Subcutaneous abdominal adipose tissue (tissue), 5 donors: ENCODE data around the gene KRTAP19-5.
"Not testable (repeated sequence)": the region's sequence is repeated elsewhere in the genome, so short reads cannot be mapped to it uniquely, and the experiment has no call there.

Experiments used
- H3K27ac ChIP-seq: one replicate; pipeline ENCODE4 v1.7.0; 2013; ENCODE audit warnings: low read depth, mild to moderate bottlenecking, inconsistent platforms, low read length, moderate library complexity
- H3K27me3 ChIP-seq, 5 donors: one replicate each; pipeline ENCODE4 v1.7.0; 2013; ENCODE audit warnings: low read length in 5 of 5, inconsistent platforms in 1 of 5; ENCODE audit not compliant: control insufficient read depth in 5 of 5, insufficient read depth in 4 of 5
- H3K36me3 ChIP-seq, 5 donors: one replicate each; pipeline ENCODE4 v1.7.0; 2013; ENCODE audit warnings: low read length in 5 of 5; ENCODE audit not compliant: control insufficient read depth in 5 of 5, insufficient read depth in 5 of 5
- H3K4me1 ChIP-seq, 5 donors: one replicate each; pipeline ENCODE4 v1.7.0; 2013; ENCODE audit warnings: low read length in 5 of 5, mild to moderate bottlenecking in 3 of 5, moderate library complexity in 1 of 5; ENCODE audit not compliant: control insufficient read depth in 5 of 5, insufficient read depth in 5 of 5
- H3K4me3 ChIP-seq, 5 donors: one replicate each; pipeline ENCODE4 v1.7.0; 2013; ENCODE audit warnings: low read length in 5 of 5, low read depth in 1 of 5
- H3K9ac ChIP-seq, 5 donors: one replicate each; pipeline ENCODE4 v1.7.0; 2013; ENCODE audit warnings: low read length in 5 of 5, mild to moderate bottlenecking in 4 of 5, moderate library complexity in 3 of 5
- H3K9me3 ChIP-seq, 5 donors: one replicate each; pipeline ENCODE4 v1.7.0; 2013; ENCODE audit warnings: low read length in 5 of 5; ENCODE audit not compliant: control insufficient read depth in 5 of 5
- donor health status: healthy.
- donor health status: healthy.
- donor health status: healthy.
- donor health status: healthy.
- donor health status: healthy.

The KRTAP19-5 gene

DNA sequence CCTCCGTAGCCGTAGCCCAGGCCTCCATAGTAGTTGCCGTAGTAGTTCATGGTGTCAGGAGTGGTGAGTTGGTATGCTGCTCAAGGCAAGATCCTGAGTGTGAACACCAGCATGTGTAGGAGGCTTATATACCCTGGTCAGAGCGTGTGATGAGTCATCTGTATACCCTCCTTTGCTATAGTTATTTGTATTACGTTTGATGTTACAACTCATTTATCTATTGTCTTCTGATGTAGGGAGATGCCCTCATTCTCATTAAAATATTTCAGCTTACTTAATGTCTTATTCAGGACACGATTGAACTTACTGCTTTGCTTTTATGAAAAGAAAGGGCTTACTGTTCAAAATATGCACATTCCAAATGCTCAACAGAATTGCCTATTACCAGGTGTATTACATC lies at the start of gene KRTAP19-5:
Gene KRTAP19-5 (minus strand): TSS at position 101 of the 400 bp plus-strand sequence. CDS start 51 bp downstream, at position 50.
- Histone ChIP-seq H3K27ac (no peak within 1 kb of the TSS), H3K4me3 (no peak within 1 kb of the TSS), H3K4me1 (no peaks in the 10 kb centered on the region), H3K9me3 (no peaks in the 10 kb centered on the region), H3K9ac (no peak within 1 kb of the TSS), H3K36me3 (no peaks in the 10 kb centered on the region), H3K27me3 (no peaks in the 10 kb centered on the region)

DNA sequence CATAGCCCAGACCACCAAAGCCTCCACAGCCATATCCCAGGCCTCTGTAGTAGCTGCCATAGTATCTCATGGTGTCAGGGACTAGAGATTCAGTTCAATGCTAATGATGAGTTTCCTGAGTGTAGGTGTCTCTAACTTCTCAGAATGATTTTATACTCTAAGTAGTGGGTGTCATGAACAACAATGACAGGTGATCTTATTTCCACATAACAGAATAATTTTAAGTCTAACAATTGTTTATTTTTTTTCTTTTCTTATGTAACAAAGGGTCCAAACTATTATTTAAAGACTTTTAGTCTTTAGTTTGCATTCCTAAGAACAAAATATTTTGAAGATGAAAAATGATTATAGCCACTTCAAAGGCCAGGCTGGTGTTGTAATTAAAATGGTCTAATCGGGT lies 39.8 kb upstream of the KRTAP19-5 start, which contains the start of gene KRTAP19-6:
Gene KRTAP19-6 (minus strand): TSS at position 101 of the 400 bp plus-strand sequence. CDS start 31 bp downstream, at position 70.
- Histone ChIP-seq H3K27me3 (no peaks in the 10 kb centered on the region), H3K27ac (no peak within 1 kb of the TSS), H3K9ac (no peak within 1 kb of the TSS), H3K4me1 (no peaks in the 10 kb centered on the region), H3K36me3 (no peaks in the 10 kb centered on the region), H3K4me3 (no peak within 1 kb of the TSS), H3K9me3 (no peaks in the 10 kb centered on the region)

DNA sequence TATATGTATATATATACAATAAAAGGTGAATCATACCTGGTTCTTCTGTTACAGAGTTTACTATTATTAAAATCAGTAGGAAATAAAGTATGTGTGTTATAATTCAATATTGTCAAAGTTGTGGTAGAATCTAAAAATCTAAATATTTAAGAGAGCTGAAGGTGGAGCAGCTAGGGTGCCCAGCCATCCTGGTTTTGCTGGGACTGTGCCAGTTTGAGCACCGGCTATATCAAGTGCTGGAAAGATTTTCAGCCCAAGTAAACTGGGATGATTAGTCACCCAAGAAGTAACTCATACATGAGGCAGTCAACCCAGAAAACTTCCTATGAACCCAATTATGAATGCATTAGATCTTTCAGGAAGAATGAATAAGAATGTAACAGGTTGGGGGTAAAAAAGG lies 16.9 kb upstream of the KRTAP19-5 start:
- Histone ChIP-seq H3K9me3 (peaks cover 0 to 4% (median 0%) of the 10 kb centered on the region in 5 donors), H3K27ac (no peak overlapping the region), H3K4me1 (no peaks in the 10 kb centered on the region), H3K36me3 (no peaks in the 10 kb centered on the region), H3K4me3 (no peak overlapping the region), H3K27me3 (no peaks in the 10 kb centered on the region), H3K9ac (no peak overlapping the region)

DNA sequence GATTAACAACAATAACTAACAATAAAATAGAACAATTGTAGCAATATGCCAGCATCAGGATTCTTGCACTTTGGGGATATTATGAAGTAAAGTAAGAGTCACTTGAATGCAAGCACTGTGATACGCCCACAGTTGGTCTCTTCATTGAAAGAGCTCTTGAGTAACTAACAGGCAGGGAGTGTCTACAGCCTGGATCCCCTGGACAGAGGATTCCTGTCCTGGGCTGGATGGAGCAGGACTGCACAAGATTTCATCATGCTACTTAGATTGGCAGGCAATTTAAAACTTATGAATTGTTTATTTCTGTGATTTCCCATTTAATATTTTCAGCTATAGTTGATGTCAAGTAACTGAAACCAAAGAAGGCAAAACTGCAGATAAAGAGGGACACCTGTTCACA lies 13.7 kb upstream of the KRTAP19-5 start:
- H3K9ac ChIP-seq, result no peak overlapping the region
- no peaks in the 10 kb centered on the region for H3K27me3 ChIP-seq
- H3K36me3 ChIP-seq, result no peaks in the 10 kb centered on the region
- no peak overlapping the region for H3K27ac ChIP-seq
- no peak overlapping the region for H3K4me3 ChIP-seq
- H3K4me1 ChIP-seq, result no peaks in the 10 kb centered on the region
- no peaks in the 10 kb centered on the region for H3K9me3 ChIP-seq

DNA sequence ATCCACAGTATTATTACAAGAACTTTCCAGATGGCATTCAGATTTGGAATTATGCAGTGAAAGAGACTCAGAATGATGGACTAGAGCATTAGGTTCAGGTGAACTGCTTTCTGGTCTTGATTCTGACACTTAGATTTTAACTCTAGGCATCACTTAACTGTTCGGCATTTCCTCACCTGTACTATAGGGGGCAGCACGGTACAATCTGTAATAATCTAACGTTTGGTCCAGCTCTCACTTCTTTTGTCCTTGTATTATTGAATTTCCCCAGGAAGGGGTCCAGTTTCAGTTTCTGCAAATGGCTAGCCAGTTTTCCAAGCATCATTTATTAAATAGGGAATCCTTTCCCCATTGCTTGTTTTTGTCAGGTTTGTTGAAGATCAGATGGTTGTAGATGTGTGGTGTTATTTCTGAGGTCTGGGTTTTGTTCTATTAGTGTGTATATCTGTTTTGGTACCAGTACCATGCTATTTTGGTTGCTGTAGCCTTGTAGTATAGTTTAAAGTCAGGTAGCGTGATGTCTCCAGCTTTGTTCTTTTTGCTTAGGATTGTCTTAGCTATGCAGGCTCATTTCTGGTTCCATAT lies 3.8 kb upstream of the KRTAP19-5 start:
- H3K9ac ChIP-seq, H3K4me3 ChIP-seq, H3K4me1 ChIP-seq, H3K36me3 ChIP-seq, H3K27ac ChIP-seq, H3K27me3 ChIP-seq, H3K9me3 ChIP-seq: not testable (repeated sequence)

DNA sequence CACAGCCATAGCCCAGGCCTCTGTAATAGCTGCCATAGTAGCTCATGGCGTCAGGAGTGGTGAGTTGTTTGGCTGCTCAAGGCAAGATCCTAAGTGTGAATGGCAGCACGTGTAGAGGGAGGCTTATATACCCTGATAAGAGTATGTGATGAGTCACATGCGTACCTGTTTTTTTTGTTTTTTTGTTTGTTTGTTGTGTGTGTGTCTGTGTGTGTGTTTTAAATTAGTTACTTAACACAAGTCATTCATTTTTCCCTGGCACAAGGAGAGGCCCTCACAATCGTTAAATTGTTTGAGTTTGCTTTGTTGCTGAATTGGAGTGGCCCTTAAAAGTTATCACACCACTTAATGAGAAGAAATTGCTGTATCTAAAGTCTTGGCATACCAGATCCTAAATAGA lies 4.9 kb downstream of the KRTAP19-5 start, which contains the start of gene KRTAP19-4:
Gene KRTAP19-4 (minus strand): TSS at position 101 of the 400 bp plus-strand sequence. CDS start 55 bp downstream, at position 46.
- H3K4me3 ChIP-seq, result no peak within 1 kb of the TSS

DNA sequence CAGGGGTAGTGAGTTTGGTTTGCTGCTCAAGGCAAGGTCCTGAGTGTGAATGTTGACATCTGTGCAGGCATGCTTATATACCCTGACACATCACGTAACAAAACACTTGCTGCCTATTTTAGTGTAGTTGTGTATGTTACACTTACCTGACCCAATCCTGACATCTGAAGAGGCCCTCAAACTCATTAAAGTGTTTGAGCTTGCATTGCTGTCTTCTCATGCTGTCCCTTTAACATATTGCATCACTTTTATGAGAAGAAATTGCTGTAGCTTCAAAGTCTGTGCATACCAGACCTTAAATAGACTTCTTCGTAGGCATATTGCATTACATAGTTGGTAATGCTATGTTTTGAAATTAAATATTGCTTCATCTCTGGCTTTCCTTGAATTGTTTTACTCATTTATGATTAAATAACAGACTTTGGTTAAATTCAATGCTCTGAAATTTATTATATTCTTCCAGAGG lies 9.9 kb downstream of the KRTAP19-5 start, which contains the start of gene KRTAP19-3:
Gene KRTAP19-3 (minus strand): TSS at position 51 of the 466 bp plus-strand sequence. CDS start 56 bp downstream, outside the sequence.
- Histone ChIP-seq H3K27ac (no peak within 1 kb of the TSS), H3K36me3 (no peaks in the 10 kb centered on the region), H3K27me3 (no peaks in the 10 kb centered on the region), H3K9me3 (peaks cover 0 to under 1% (median 0%) of the 10 kb centered on the region in 5 donors), H3K4me3 (no peak within 1 kb of the TSS), H3K4me1 (peaks cover 0 to 6% (median 0%) of the 10 kb centered on the region in 5 donors), H3K9ac (no peak within 1 kb of the TSS)

More for the DNA sequence above, 4.9 kb downstream of the KRTAP19-5 start, which contains the start of gene KRTAP19-4:
- Histone ChIP-seq H3K4me1 (peaks cover 0 to under 1% (median 0%) of the 10 kb centered on the region in 5 donors), H3K36me3 (no peaks in the 10 kb centered on the region), H3K27me3 (no peaks in the 10 kb centered on the region), H3K9ac (no peak within 1 kb of the TSS), H3K9me3 (no peaks in the 10 kb centered on the region), H3K27ac (no peak within 1 kb of the TSS)

DNA sequence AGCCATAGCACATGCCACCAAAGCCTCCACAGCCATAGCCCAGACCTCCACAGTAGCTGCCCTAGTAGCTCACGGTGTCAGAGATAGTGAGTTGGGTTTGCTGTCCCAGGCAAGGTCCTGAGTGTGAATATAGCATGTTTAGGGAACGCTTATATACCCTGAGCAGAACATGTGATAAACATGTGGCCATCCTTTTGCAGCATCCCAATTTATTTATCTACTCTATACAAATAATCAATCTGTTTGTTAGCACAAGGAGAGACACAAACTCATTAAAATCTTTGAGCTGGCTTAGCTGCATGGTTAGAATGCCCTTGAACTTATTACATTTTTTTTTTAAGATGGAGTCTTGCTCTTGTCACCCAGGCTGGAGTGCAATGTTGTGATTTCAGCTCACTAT lies 14.6 kb downstream of the KRTAP19-5 start, which contains the start of gene KRTAP19-2:
Gene KRTAP19-2 (minus strand): TSS at position 101 of the 400 bp plus-strand sequence. CDS start 88 bp downstream, at position 13.
- Histone ChIP-seq H3K9me3 (peaks cover 0 to 4% (median 0%) of the 10 kb centered on the region in 5 donors), H3K4me1 (peaks cover 0 to 6% (median 0%) of the 10 kb centered on the region in 5 donors), H3K36me3 (no peaks in the 10 kb centered on the region), H3K9ac (no peak within 1 kb of the TSS), H3K4me3 (no peak within 1 kb of the TSS), H3K27me3 (no peaks in the 10 kb centered on the region), H3K27ac (no peak within 1 kb of the TSS)

DNA sequence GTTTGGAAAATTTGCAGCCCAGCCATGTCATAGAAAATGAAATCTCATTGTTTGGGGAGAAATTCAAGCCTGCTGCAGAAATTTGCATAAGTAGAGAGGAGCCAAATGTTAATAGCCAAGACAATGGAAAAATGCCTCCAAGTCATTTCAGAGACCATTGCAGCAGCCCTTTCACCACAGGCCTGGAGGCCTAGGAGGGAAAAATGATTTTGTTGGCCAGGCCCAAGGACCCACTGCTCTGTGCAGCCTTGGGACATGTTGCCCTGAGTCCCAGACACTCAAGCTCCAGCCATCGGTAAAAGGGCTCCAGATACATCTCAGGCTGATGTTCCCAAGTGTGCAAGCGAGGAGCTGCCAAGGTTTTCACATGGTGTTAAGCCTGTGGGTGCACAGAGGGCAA lies 15.8 kb downstream of the KRTAP19-5 start:
- H3K27me3 ChIP-seq, result no peaks in the 10 kb centered on the region
- no peaks in the 10 kb centered on the region for H3K36me3 ChIP-seq
- no peak overlapping the region for H3K9ac ChIP-seq
- no peak overlapping the region for H3K4me3 ChIP-seq
- H3K27ac ChIP-seq, result no peak overlapping the region
- peaks cover 0 to 4% (median 0%) of the 10 kb centered on the region in 5 donors for H3K9me3 ChIP-seq
- H3K4me1 ChIP-seq, result no peaks in the 10 kb centered on the region

DNA sequence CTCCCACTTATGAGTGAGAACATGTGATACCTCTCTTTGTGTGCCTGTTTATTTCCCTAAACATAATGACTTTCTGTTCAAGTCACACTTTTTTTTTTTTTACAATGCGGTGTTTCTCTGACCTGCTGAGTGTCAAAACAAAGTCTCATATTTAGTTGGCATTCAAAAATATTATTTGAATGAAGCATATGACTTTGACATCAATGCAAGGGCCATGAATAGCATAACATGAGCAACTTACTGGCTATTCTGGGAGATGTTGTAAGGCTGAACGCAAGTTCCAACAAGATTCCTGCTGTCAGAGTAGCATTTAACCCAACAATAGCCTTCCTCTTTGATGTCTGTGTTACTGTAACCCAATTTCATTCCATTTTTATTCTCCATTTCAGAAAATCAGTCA lies 19.8 kb downstream of the KRTAP19-5 start:
- H3K27ac ChIP-seq, result no peak overlapping the region
- H3K4me3 ChIP-seq, result no peak overlapping the region
- peaks cover 0 to 4% (median 0%) of the 10 kb centered on the region in 5 donors for H3K9me3 ChIP-seq
- no peaks in the 10 kb centered on the region for H3K4me1 ChIP-seq
- no peaks in the 10 kb centered on the region for H3K27me3 ChIP-seq
- no peak overlapping the region for H3K9ac ChIP-seq
- H3K36me3 ChIP-seq, result no peaks in the 10 kb centered on the region
